ENCODE measurements around the gene POPDC2.
"Not testable (repeated sequence)": the region's sequence is repeated elsewhere in the genome, so short reads cannot be mapped to it uniquely, and the experiment has no call there.

The POPDC2 gene

DNA sequence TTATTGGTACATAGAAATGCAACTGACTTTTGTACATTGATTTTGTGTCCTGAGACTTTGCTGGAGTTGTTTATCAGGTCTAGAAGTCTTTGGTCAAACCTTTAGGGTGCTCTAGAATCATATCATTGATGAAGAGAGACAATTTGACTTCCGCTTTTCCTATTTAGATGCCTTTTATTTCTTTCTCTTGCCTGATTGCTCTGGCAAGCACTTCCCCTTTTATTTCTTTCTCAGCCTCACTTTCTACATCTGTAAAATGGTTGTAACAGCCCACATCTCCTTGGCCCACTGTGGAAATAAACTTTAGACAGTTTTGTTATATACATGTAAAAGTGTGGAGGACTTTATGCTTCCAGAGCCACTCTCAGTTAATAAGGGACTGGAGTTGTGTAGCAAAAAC is 48.7 kb downstream of the POPDC2 start:
- DNase-seq: no peak

GRCh38 chr3:119609301-119609700 is 51.1 kb downstream of the POPDC2 start:
- DNase-seq: no peak

DNA sequence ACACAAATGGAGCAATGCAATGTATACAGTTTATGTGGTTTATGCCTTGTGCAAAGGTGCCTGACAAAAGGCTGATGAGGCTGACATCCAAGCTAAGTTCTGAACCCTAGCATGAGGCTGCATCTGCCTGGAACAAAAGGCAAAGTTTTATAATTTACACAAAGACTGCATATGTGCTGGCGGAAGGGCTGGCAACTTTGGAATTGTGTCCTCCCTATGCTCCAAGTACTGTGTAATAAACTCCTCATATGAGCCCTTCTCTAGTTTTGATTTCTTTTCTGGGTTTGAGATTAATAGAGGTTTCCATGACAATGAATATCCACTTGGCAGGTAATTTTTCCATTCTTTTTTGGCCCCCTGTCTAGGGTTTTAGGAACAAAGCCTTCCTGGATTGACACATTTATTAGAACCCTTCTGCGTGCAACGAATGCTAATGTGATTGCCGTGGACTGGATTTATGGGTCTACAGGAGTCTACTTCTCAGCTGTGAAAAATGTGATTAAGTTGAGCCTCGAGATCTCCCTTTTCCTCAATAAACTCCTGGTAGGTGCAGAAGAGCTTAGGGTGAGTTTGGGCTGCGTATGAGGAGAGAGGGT is 51.9 kb downstream of the POPDC2 start:
- no peak for DNase-seq

GRCh38 chr3:119604878-119605277 is 55.5 kb downstream of the POPDC2 start:
- peak; percentile 34 for DNase-seq

DNA sequence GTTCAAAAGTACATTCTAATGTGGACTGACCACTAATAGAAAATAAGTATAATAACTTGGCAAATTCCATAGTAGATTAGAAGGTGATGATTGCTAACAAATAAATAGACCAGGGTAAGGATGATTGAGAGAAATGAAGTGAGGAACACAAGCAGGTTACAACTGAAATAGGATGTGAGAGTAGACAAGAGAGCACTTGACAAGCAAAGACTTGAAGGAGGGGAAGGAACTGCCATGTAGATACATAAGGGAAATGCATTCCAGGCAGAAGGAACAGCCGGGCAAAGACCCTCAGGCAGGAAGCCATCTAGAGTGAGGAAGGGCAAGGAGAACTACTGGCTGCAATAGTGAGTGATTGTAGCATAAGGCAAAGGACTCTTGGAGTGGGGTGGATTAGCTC is 57.7 kb downstream of the POPDC2 start:
- no peak for DNase-seq

GRCh38 chr3:119601154-119601553 is 59.2 kb downstream of the POPDC2 start:
- no peak for DNase-seq

GRCh38 chr3:119600732-119601131 is 59.7 kb downstream of the POPDC2 start:
- DNase-seq: peak; percentile 54

- DNase-seq: no peak
These were observed 60.7 kb downstream of the POPDC2 start for GRCh38 chr3:119599558-119600174.

GRCh38 chr3:119598410-119599098 is 61.8 kb downstream of the POPDC2 start:
- peak; percentile 27 for DNase-seq

DNA sequence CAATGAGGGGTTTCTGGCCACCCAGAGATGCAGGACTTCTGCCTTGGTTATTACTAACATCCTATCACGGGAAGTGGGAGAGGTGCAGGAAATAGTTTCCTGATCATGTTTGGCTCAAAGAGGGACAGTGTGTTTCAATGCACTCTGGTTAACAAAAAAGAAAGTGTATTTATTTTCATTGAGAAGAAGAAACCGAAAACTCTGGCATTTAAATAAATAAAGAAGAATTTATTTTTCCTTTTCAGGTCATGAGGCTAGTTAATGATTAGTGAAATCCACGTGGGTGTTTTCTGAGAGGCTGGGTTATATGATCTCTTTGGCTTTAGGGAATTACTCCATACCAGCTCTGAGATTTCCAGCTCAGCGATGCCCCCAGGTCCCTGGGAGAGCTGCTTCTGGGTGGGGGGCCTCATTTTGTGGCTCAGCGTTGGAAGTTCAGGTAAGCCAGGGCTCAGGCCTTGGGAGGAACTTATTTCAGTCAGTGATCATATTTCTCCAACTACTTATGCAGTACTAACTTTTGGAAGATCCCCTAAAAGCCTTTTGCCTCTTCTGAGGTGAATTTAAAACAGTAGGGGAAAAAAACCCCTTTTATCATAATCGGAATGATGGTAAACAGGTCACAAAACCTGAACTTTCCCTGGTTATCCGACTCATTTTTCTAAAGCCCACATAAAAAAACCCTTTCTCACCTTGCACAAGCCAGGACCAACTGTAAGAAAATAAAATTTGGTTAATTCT is 62.7 kb downstream of the POPDC2 start, which contains the start of gene PLA1A:
Gene PLA1A (plus strand): TSS at position 338 of the 741 bp plus-strand sequence. CDS start 29 bp downstream, at position 367.
- no peak for DNase-seq

GRCh38 chr3:119596398-119596797 is 64.0 kb downstream of the POPDC2 start:
- DNase-seq: no peak

DNA sequence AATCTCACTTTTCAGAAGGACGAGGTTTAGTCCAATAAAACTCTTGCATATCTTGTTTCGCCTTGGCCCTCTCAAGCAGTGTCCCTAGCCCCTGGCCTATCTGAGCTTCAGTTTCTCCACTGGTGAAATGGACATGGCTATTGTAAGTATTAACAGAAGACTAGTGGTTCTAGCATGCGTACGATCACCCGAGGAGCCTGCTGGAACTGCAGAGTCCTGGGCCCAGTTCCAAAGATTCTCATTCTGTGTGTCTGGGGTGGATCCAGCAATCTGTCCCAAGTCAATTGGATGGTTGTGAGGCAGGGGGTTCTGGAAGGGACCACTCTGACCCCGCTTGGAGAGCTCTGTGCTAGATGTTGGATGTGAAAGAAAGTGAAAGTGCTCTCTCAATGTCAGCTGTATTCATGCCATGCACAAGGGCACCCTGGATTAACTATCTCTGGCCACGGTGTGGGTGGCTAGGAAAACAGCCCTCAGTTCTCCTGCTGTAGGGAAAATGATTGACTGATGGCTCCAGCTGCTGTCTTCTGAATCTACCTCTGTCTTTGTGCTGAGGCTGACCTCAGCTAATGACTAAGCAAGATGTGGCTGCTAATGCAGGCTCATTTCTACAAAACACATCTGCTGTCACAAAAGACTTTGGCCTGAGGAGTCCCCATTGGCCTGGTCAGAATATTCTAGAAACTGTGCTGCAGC is 64.6 kb downstream of the POPDC2 start:
- no peak for DNase-seq

- not testable (repeated sequence) for DNase-seq
These were observed 65.5 kb downstream of the POPDC2 start for GRCh38 chr3:119594929-119595328.

DNA sequence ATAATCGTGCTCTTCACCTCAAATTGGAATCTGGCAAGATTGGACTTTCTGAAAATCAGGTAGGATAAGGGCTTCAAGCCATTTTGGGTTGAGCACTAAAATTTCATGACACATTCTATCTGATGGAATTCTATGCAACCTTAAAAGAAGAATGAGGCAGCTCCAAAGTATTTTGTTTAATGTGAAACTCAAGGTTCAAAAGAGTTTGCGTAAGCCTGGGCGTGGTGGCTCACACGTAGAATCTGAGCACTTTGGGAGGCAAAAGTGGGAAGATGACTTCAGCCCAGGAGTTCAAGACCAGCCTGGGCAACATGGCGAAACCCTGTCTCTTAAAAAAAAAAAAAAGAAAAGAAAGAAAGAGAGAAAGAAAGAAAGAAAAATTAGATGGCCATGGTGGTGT is 66.3 kb downstream of the POPDC2 start:
- DNase-seq: no peak

DNA sequence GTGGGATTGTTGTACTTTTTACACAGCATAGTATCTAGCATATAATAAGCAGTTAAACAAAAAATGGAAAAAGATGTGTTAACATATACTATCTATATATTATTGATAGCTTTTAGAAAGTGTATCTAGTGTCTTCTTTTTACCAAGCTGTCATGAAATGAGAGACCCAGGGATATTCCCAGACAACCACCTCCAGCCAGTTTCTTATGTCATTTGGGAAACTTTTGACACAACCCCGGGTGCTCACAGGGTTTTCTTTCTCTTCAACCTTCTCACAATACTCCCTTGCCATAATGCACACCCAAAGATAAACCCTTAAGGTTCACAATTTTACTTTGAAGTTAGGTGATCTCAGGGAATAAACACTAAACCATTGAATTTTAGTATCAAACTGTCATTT is 67.5 kb downstream of the POPDC2 start:
- no peak for DNase-seq

Measured in activated CD4-positive, alpha-beta T cell treated with anti-CD3 and anti-CD28 coated beads, Interleukin-2, Interleukin-6, amounts not matched to agents 100 ng/mL and 50 ng/mL, durations not matched to agents 16 hours and 8 hours (primary cell).